Mucosa of descending colon (tissue), 3 donors: Measurements from ENCODE around the gene ALKBH6. TPM values are rescaled to one million over a fixed set of nuclear protein-coding genes. Genes with fewer than 3 reads are reported as not detected.

Experiments used
- ATAC-seq: fragments of 200-7000 bp; cut with Tn5 transposase; one replicate; pipeline ENCODE4 v1.9.1; 2020; ENCODE audit warnings: mild to moderate bottlenecking, moderate library complexity
- DNase-seq, 3 donors: peaks; one replicate each; pipeline ENCODE4 v3.0.0-alpha.2; 2020
- H3K36me3 ChIP-seq: fragments of 200-600 bp; one replicate; pipeline ENCODE4 v1.8.0; 2021; ENCODE audit warnings: low read depth, mild to moderate bottlenecking
- H3K4me1 ChIP-seq: fragments of 200-600 bp; one replicate; pipeline ENCODE4 v1.8.0; 2021; ENCODE audit warnings: low read depth, mild to moderate bottlenecking
- H3K4me3 ChIP-seq: fragments of 200-600 bp; one replicate; pipeline ENCODE4 v1.8.0; 2021; ENCODE audit warnings: mild to moderate bottlenecking
- H3K9me3 ChIP-seq: fragments of 200-600 bp; one replicate; pipeline ENCODE4 v1.8.0; 2021; ENCODE audit warnings: mild to moderate bottlenecking
- CTCF ChIP-seq: fragments of 200-600 bp; IDR thresholded peaks from one replicate; pipeline ENCODE4 v1.8.0; 2022; ENCODE audit warnings: antibody characterized with exemption, mild to moderate bottlenecking
- intact Hi-C, 2 donors: fragments of 100-400 bp; cut with DNase I in 1 of 2; cut with micrococcal nuclease in 1 of 2; formaldehyde crosslinking; loops; one replicate each; pipeline versions ENCODE4 v1.11.0 to v1.11.1; 2022; cut with DNase I, micrococcal nuclease
- total RNA-seq, 3 donors: library from RNA; stranded (reverse); fragmentation: NEBNext Ultra II Directional in 2 of 3; extraction: Animal tissue kit (Norgen Biotek cat#: 25700) in 2 of 3; gene quantifications; one replicate each; pipeline versions ENCODE4 v1.2.1 to v1.2.4, GENCODE V29; 2021 to 2023
- donor health status: DM: no; HTN: no; CAD: no; lungs with moderate emphysema.
- donor health status: DM: no; HTN: no; CAD: no.
- donor health status: DM: no; HTN: yes; CAD: no.

The ALKBH6 gene
- total RNA-seq, 3 donors from 2014 or later, result 20.2 to 24.1 (median 22.0) TPM

- no peak for ATAC-seq
- no peak for TF ChIP-seq CTCF
- intact Hi-C loops, result no loop called here
- no peaks in the 10 kb centered on the region for H3K36me3 ChIP-seq
- H3K4me1 ChIP-seq, result peaks cover 19% of the 10 kb centered on the region
- no peak overlapping the region for H3K4me3 ChIP-seq
- H3K9me3 ChIP-seq, result no peaks in the 10 kb centered on the region
- DNase-seq, result no peak
Measured at GRCh38 chr19:36010402-36010801, 3.6 kb downstream of the ALKBH6 start.

GRCh38 chr19:36009633-36010379, 4.2 kb downstream of the ALKBH6 start:
- intact Hi-C loops, result no loop called here
- H3K4me3 ChIP-seq, result no peak overlapping the region
- no peak for ATAC-seq
- no peaks in the 10 kb centered on the region for H3K36me3 ChIP-seq
- TF ChIP-seq CTCF, result no peak
- peaks cover 18% of the 10 kb centered on the region for H3K4me1 ChIP-seq
- H3K9me3 ChIP-seq, result no peaks in the 10 kb centered on the region
- no peak for DNase-seq

GRCh38 chr19:36009220-36009619, 4.8 kb downstream of the ALKBH6 start:
- H3K36me3 ChIP-seq, result no peaks in the 10 kb centered on the region
- TF ChIP-seq CTCF, result no peak
- no peaks in the 10 kb centered on the region for H3K9me3 ChIP-seq
- intact Hi-C loops, result no loop called here
- H3K4me3 ChIP-seq, result peak overlapping the region; percentile 11
- DNase-seq (peak; percentile 71 to 81 (median 78)), ATAC-seq (peak; percentile 75)
- peaks cover 15% of the 10 kb centered on the region for H3K4me1 ChIP-seq

- ATAC-seq (peak; percentile 93), DNase-seq (peak; percentile 73 to 83 (median 81))
- H3K9me3 ChIP-seq, result no peaks in the 10 kb centered on the region
- H3K4me3 ChIP-seq, result peak within 1 kb of the TSS; percentile 11
- H3K36me3 ChIP-seq, result no peaks in the 10 kb centered on the region
- peaks cover 15% of the 10 kb centered on the region for H3K4me1 ChIP-seq
- TF ChIP-seq CTCF, result no peak
- intact Hi-C loops, result no loop called here
Measured at GRCh38 chr19:36008336-36008978, 5.6 kb downstream of the ALKBH6 start, which contains the start of gene SYNE4. SYNE4 (minus strand) TSS chr19:36008813; CDS start chr19:36008681, 132 bp downstream.

- no peak overlapping the region for H3K4me3 ChIP-seq
- intact Hi-C loops, result no loop called here
- peaks cover 11% of the 10 kb centered on the region for H3K4me1 ChIP-seq
- ATAC-seq, result no peak
- no peak for DNase-seq
- H3K36me3 ChIP-seq, result no peaks in the 10 kb centered on the region
- no peaks in the 10 kb centered on the region for H3K9me3 ChIP-seq
- TF ChIP-seq CTCF, result no peak
Measured at GRCh38 chr19:36006955-36007354, 7.1 kb downstream of the ALKBH6 start.
